ENCODE data around the gene PGGHG.
"Not testable (repeated sequence)": the region's sequence is repeated elsewhere in the genome, so short reads cannot be mapped to it uniquely, and the experiment has no call there.

The PGGHG gene

GRCh38 chr11:255176-255575 is 33.8 kb upstream of the PGGHG start:
- no peak overlapping the region for H3K4me3 ChIP-seq (ENCODE audit: low read length)
- H3K27me3 ChIP-seq (ENCODE audit: insufficient read depth, low read length), result no peaks in the 10 kb centered on the region
- no peaks in the 10 kb centered on the region for H3K9me3 ChIP-seq (ENCODE audit: insufficient read depth, low read depth, low read length)
- H3K9ac ChIP-seq (ENCODE audit: low read depth, low read length), result no peak overlapping the region
- 80% methylated on average over 2 of the region's 3 CpGs for WGBS
- no peak overlapping the region for H3K27ac ChIP-seq (ENCODE audit: low read depth, low read length)
- peaks cover 35% of the 10 kb centered on the region for H3K36me3 ChIP-seq (ENCODE audit: insufficient read depth, low read length)
- no peaks in the 10 kb centered on the region for H3K4me1 ChIP-seq (ENCODE audit: insufficient read depth, low read length)

DNA sequence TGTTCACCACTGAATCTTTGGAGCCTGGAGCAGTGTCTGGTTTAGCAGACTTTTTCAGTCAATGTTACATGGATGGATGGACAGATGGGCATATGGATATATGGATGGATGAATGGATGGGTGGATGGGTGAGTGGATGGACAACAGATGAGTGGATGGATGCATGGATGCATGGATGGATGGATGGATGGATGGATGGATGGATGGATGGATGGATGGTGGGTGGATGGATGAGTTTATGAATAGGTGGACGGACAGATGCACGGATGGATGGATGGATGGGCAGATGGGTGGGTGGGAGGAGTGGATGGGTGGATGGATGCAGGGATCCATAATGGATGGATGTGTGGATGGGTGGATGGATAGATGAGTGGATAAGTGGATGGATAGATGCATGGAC is 33.1 kb upstream of the PGGHG start:
- Histone ChIP-seq H3K27ac (ENCODE audit: low read depth, low read length) (no peak overlapping the region), H3K27me3 (ENCODE audit: insufficient read depth, low read length) (no peaks in the 10 kb centered on the region), H3K4me1 (ENCODE audit: insufficient read depth, low read length) (no peaks in the 10 kb centered on the region), H3K9ac (ENCODE audit: low read depth, low read length) (no peak overlapping the region), H3K36me3 (ENCODE audit: insufficient read depth, low read length) (peaks cover 28% of the 10 kb centered on the region), H3K9me3 (ENCODE audit: insufficient read depth, low read depth, low read length) (no peaks in the 10 kb centered on the region), H3K4me3 (ENCODE audit: low read length) (no peak overlapping the region)
- WGBS, result 96% methylated on average over 2 of the region's 2 CpGs

GRCh38 chr11:256952-257737 is 31.8 kb upstream of the PGGHG start:
- Histone ChIP-seq H3K4me1 (ENCODE audit: insufficient read depth, low read length) (no peaks in the 10 kb centered on the region), H3K36me3 (ENCODE audit: insufficient read depth, low read length) (peaks cover 15% of the 10 kb centered on the region), H3K9ac (ENCODE audit: low read depth, low read length) (no peak overlapping the region), H3K4me3 (ENCODE audit: low read length) (no peak overlapping the region), H3K27ac (ENCODE audit: low read depth, low read length) (no peak overlapping the region), H3K27me3 (ENCODE audit: insufficient read depth, low read length) (no peaks in the 10 kb centered on the region), H3K9me3 (ENCODE audit: insufficient read depth, low read depth, low read length) (no peaks in the 10 kb centered on the region)
- WGBS, result 89% methylated on average over 14 of the region's 14 CpGs

GRCh38 chr11:257766-258493 is 31.0 kb upstream of the PGGHG start:
- Histone ChIP-seq H3K27ac (ENCODE audit: low read depth, low read length) (no peak overlapping the region), H3K4me1 (ENCODE audit: insufficient read depth, low read length) (no peaks in the 10 kb centered on the region), H3K36me3 (ENCODE audit: insufficient read depth, low read length) (peaks cover 7% of the 10 kb centered on the region), H3K4me3 (ENCODE audit: low read length) (no peak overlapping the region), H3K9me3 (ENCODE audit: insufficient read depth, low read depth, low read length) (no peaks in the 10 kb centered on the region), H3K27me3 (ENCODE audit: insufficient read depth, low read length) (no peaks in the 10 kb centered on the region), H3K9ac (ENCODE audit: low read depth, low read length) (no peak overlapping the region)
- WGBS, result 89% methylated on average over 15 of the region's 15 CpGs

GRCh38 chr11:259413-259812 is 29.5 kb upstream of the PGGHG start:
- no peaks in the 10 kb centered on the region for H3K27me3 ChIP-seq (ENCODE audit: insufficient read depth, low read length)
- no peak overlapping the region for H3K27ac ChIP-seq (ENCODE audit: low read depth, low read length)
- H3K36me3 ChIP-seq (ENCODE audit: insufficient read depth, low read length), result no peaks in the 10 kb centered on the region
- H3K9ac ChIP-seq (ENCODE audit: low read depth, low read length), result no peak overlapping the region
- 93% methylated on average over 5 of the region's 10 CpGs for WGBS
- H3K4me3 ChIP-seq (ENCODE audit: low read length), result no peak overlapping the region
- no peaks in the 10 kb centered on the region for H3K4me1 ChIP-seq (ENCODE audit: insufficient read depth, low read length)
- H3K9me3 ChIP-seq (ENCODE audit: insufficient read depth, low read depth, low read length), result no peaks in the 10 kb centered on the region

DNA sequence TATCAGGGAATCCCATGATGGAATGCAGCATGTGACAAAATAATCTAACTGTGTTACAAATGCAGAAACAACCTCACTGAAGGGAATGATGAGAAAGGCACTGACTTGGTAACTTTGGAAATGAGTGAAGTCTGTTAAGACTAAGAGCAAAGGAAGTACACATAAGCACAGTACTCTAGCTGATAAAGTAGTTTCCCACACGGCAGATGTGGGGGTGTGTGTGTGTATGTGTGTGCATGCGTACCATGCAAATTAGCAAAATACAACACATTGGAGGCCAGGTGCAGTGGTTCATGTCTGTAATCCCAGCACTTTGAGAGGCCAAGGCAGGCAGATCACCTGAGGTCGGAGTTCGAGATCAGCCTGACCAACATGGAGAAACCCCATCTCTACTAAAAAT is 27.3 kb upstream of the PGGHG start:
- no peak overlapping the region for H3K4me3 ChIP-seq (ENCODE audit: low read length)
- no peak overlapping the region for H3K9ac ChIP-seq (ENCODE audit: low read depth, low read length)

DNA sequence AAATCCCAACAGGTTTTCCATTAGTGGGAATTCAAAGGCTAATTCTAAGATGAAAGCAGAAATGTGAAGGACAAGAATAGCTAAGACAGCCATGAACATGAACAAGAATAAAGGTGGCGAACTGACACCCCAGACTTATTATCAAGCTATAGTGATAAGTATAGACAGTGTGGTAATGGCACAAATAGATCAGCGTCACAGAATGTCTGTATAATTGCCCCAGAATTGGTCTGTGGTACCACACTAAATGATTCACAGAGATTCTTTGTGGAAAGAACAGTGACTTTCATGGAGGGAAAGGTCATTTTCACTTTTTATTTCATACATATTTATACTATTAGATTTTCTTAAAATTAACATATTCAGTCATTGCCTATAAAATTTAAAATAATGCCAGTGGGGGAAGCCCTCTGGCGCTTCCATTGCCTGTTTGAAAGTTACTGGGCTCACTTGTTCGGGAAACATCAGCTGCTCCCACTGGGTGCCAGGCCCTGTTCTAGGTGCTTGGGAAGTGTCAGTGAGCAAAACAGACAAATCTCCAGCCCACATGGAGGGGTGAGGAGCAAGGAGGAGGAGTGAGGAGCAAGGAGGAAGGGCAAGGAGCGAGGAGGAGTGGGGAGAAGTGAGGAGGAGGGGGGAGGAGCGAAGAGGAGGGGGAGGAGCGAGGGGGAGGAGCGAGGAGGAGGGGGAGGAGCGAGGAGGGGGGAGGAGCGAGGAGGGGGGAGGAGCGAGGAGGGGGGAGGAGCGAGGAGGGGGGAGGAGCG is 22.1 kb upstream of the PGGHG start:
- Histone ChIP-seq H3K4me3 (ENCODE audit: low read length) (no peak overlapping the region), H3K4me1 (ENCODE audit: insufficient read depth, low read length) (peaks cover 8% of the 10 kb centered on the region; the same call in 1 of the 2 replicates), H3K27ac (ENCODE audit: low read depth, low read length) (no peak overlapping the region), H3K36me3 (ENCODE audit: insufficient read depth, low read length) (no peaks in the 10 kb centered on the region), H3K9me3 (ENCODE audit: insufficient read depth, low read depth, low read length) (0 out of 2 replicates have a peak, but pooled peaks cover 4% of the 10 kb centered on the region), H3K27me3 (ENCODE audit: insufficient read depth, low read length) (no peaks in the 10 kb centered on the region; the same call in 1 of the 2 replicates), H3K9ac (ENCODE audit: low read depth, low read length) (no peak overlapping the region)
- WGBS, result 95% methylated on average over 5 of the region's 13 CpGs

More for the DNA sequence above, 27.3 kb upstream of the PGGHG start:
- Histone ChIP-seq H3K27me3 (ENCODE audit: insufficient read depth, low read length) (no peaks in the 10 kb centered on the region), H3K36me3 (ENCODE audit: insufficient read depth, low read length) (no peaks in the 10 kb centered on the region), H3K9me3 (ENCODE audit: insufficient read depth, low read depth, low read length) (0 out of 2 replicates have a peak, but pooled peaks cover 4% of the 10 kb centered on the region), H3K27ac (ENCODE audit: low read depth, low read length) (no peak overlapping the region), H3K4me1 (ENCODE audit: insufficient read depth, low read length) (no peaks in the 10 kb centered on the region)
- 98% methylated on average over 4 of the region's 4 CpGs for WGBS

DNA sequence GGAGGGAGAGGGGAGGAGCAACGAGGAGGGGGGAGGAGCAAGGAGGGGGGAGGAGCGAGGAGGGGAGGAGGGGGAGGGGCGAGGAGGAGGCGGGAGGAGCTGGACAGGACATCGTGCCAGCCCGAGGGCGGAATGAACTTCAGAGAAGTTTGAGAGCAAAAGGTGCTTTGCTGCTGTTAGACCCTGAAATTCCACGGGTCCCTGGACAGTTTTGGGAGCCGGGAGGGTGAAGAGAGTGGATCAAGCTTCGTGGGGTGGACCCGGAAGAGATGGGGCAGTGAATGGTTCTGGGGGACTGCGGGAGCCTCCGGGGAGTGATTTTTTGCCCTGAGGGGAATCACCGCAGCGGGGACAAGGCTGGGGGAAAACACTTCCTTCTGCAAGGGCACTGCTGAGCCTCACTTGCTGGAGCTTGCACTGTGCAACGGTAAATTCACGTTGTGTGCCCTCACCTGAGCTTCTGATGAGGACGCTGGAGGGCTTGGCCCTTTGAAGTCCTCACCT is 21.4 kb upstream of the PGGHG start:
- H3K9ac ChIP-seq (ENCODE audit: low read depth, low read length), result no peak overlapping the region
- 72% methylated on average over 17 of the region's 18 CpGs for WGBS

DNA sequence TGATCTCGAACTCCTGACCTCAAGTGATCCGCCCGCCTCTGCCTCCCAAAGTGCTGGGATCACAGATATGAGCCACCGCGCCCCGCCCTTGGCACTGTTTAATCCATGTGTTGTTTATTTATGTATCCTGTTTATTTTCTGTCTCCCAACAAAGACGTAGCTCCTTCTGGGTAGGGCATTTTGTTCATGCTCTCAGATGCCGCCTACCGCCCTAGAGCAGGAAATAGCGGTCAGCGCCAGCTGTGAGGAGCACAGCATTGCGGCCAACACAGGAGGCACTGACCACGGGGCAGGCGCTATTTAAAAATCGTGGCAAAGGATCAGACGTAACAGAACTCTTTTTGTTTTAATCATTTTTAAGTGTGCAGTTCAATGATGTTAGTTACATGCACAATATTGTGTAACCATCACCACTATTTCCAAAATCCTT is 20.2 kb upstream of the PGGHG start:
- not testable (repeated sequence) for H3K9me3 ChIP-seq (ENCODE audit: insufficient read depth, low read depth, low read length); H3K36me3 ChIP-seq (ENCODE audit: insufficient read depth, low read length); H3K9ac ChIP-seq (ENCODE audit: low read depth, low read length); H3K4me3 ChIP-seq (ENCODE audit: low read length); H3K27ac ChIP-seq (ENCODE audit: low read depth, low read length); H3K4me1 ChIP-seq (ENCODE audit: insufficient read depth, low read length); H3K27me3 ChIP-seq (ENCODE audit: insufficient read depth, low read length)
- WGBS, result 90% methylated on average over 16 of the region's 16 CpGs

More for the DNA sequence above, 21.4 kb upstream of the PGGHG start:
- H3K4me1 ChIP-seq (ENCODE audit: insufficient read depth, low read length), result peaks cover 8% of the 10 kb centered on the region; the same call in 1 of the 2 replicates
- H3K36me3 ChIP-seq (ENCODE audit: insufficient read depth, low read length), result no peaks in the 10 kb centered on the region
- H3K27me3 ChIP-seq (ENCODE audit: insufficient read depth, low read length), result no peaks in the 10 kb centered on the region; the same call in 1 of the 2 replicates
- no peak overlapping the region for H3K27ac ChIP-seq (ENCODE audit: low read depth, low read length)
- 0 out of 2 replicates have a peak, but pooled peaks cover 4% of the 10 kb centered on the region for H3K9me3 ChIP-seq (ENCODE audit: insufficient read depth, low read depth, low read length)
- no peak overlapping the region for H3K4me3 ChIP-seq (ENCODE audit: low read length)

- Histone ChIP-seq H3K4me3 (ENCODE audit: low read length) (no peak overlapping the region), H3K27me3 (ENCODE audit: insufficient read depth, low read length) (no peaks in the 10 kb centered on the region; the same call in 1 of the 2 replicates), H3K9ac (ENCODE audit: low read depth, low read length) (no peak overlapping the region), H3K27ac (ENCODE audit: low read depth, low read length) (no peak overlapping the region), H3K4me1 (ENCODE audit: insufficient read depth, low read length) (peaks cover 8% of the 10 kb centered on the region; the same call in 1 of the 2 replicates), H3K9me3 (ENCODE audit: insufficient read depth, low read depth, low read length) (0 out of 2 replicates have a peak, but pooled peaks cover 4% of the 10 kb centered on the region), H3K36me3 (ENCODE audit: insufficient read depth, low read length) (no peaks in the 10 kb centered on the region)
- 77% methylated on average over 19 of the region's 21 CpGs for WGBS
Observed at GRCh38 chr11:269146-269890, 19.6 kb upstream of the PGGHG start.
